GM21390 (cell line): ENCODE data around the gene MAGI2.

ENCODE experiments used
- ATAC-seq: cut with Tn5 transposase; IDR thresholded peaks from one replicate; pipeline ENCODE4 v1.9.1; 2021; ENCODE audit not compliant: unreplicated experiment

MAGI2 gene

GRCh38 chr7:78684201-78684600 lies 769.3 kb downstream of the MAGI2 start:
- no peak for ATAC-seq

- ATAC-seq = no peak
Observed at GRCh38 chr7:78683566-78683965, 769.9 kb downstream of the MAGI2 start.

GRCh38 chr7:78679112-78679876 lies 774.2 kb downstream of the MAGI2 start:
- ATAC-seq = no peak

GRCh38 chr7:78677391-78677790 lies 776.1 kb downstream of the MAGI2 start:
- ATAC-seq = no peak

GRCh38 chr7:78675511-78675910 lies 778.0 kb downstream of the MAGI2 start:
- no peak for ATAC-seq

GRCh38 chr7:78673272-78673671 lies 780.2 kb downstream of the MAGI2 start:
- no peak for ATAC-seq

- no peak for ATAC-seq
Observed at GRCh38 chr7:78662939-78663338, 790.5 kb downstream of the MAGI2 start.

GRCh38 chr7:78649976-78650375 lies 803.5 kb downstream of the MAGI2 start:
- ATAC-seq = no peak

GRCh38 chr7:78649236-78649635 lies 804.2 kb downstream of the MAGI2 start:
- ATAC-seq = no peak

GRCh38 chr7:78642751-78643150 lies 810.7 kb downstream of the MAGI2 start:
- ATAC-seq = no peak

- no peak for ATAC-seq
Observed at GRCh38 chr7:78638364-78638763, 815.1 kb downstream of the MAGI2 start.

GRCh38 chr7:78636727-78637126 lies 816.7 kb downstream of the MAGI2 start:
- ATAC-seq = no peak

GRCh38 chr7:78635026-78635793 lies 818.3 kb downstream of the MAGI2 start:
- ATAC-seq = no peak

- ATAC-seq = no peak
Observed at GRCh38 chr7:78634093-78634492, 819.4 kb downstream of the MAGI2 start.

GRCh38 chr7:78620920-78621319 lies 832.5 kb downstream of the MAGI2 start:
- no peak for ATAC-seq

GRCh38 chr7:78616539-78616938 lies 836.9 kb downstream of the MAGI2 start:
- no peak for ATAC-seq

GRCh38 chr7:78609281-78609680 lies 844.2 kb downstream of the MAGI2 start:
- no peak for ATAC-seq

- ATAC-seq = no peak
Observed at GRCh38 chr7:78607099-78607498, 846.4 kb downstream of the MAGI2 start.

GRCh38 chr7:78605119-78605518 lies 848.3 kb downstream of the MAGI2 start:
- ATAC-seq = no peak

GRCh38 chr7:78601728-78602127 lies 851.7 kb downstream of the MAGI2 start:
- no peak for ATAC-seq

GRCh38 chr7:78594156-78594555 lies 859.3 kb downstream of the MAGI2 start:
- no peak for ATAC-seq

GRCh38 chr7:78588393-78588792 lies 865.1 kb downstream of the MAGI2 start:
- ATAC-seq = no peak
